B cell (primary cell): ENCODE data around the gene KLHL3.

Experiments used
- EZH2 ChIP-seq: IDR thresholded peaks from 2 replicates; pipeline ENCODE4 v1.6.1; 2012; ENCODE audit warnings: borderline replicate concordance, low read depth, mild to moderate bottlenecking, moderate library complexity, low read length; ENCODE audit not compliant: insufficient read depth, poor library complexity, severe bottlenecking
- TF ChIP-seq, protein P1 (sequence below): fragments of 200-600 bp; IDR thresholded peaks from one replicate; pipeline ENCODE4 v1.8.0; 2022; ENCODE audit warnings: antibody characterized with exemption, mild to moderate bottlenecking

DNA sequence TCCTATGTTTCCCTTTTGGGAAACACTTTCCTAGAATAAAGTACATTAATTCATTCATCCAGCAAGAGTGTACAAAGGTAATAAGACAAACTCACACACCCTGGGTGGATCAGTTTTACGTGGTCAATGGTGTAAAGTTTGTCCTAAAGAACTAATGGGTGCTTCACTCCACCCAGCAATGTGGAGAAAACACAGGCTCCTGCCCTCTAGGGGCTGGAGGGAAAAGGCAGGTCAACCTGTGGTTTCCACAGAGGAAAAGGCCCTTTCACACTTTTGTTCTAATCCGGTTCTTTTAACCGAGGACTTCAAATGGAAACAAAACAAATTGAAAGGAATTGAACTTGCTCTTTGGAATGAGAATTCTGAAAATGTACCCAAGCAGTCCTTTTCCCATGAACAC, 155.9 kb downstream of the KLHL3 start:
- TF ChIP-seq, protein P1, sequence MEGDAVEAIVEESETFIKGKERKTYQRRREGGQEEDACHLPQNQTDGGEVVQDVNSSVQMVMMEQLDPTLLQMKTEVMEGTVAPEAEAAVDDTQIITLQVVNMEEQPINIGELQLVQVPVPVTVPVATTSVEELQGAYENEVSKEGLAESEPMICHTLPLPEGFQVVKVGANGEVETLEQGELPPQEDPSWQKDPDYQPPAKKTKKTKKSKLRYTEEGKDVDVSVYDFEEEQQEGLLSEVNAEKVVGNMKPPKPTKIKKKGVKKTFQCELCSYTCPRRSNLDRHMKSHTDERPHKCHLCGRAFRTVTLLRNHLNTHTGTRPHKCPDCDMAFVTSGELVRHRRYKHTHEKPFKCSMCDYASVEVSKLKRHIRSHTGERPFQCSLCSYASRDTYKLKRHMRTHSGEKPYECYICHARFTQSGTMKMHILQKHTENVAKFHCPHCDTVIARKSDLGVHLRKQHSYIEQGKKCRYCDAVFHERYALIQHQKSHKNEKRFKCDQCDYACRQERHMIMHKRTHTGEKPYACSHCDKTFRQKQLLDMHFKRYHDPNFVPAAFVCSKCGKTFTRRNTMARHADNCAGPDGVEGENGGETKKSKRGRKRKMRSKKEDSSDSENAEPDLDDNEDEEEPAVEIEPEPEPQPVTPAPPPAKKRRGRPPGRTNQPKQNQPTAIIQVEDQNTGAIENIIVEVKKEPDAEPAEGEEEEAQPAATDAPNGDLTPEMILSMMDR: no peak
- TF ChIP-seq EZH2: no peak
